Left colon (tissue), 2 donors: ENCODE measurements around the gene FKBP8. TPM values are rescaled to one million over a fixed set of nuclear protein-coding genes. Genes with fewer than 3 reads are reported as not detected.

Experiments
- ATAC-seq: fragments of 200-7000 bp; cut with Tn5 transposase; one replicate; pipeline ENCODE4 v1.9.1; 2020; ENCODE audit warnings: mild to moderate bottlenecking, moderate library complexity
- DNase-seq, 2 donors: peaks; one replicate each; pipeline ENCODE4 v3.0.0-alpha.2; 2020
- intact Hi-C, 2 donors: fragments of 100-400 bp; cut with DNase I in 1 of 2; cut with micrococcal nuclease in 1 of 2; formaldehyde crosslinking; loops; one replicate each; pipeline versions ENCODE4 v1.11.2 to v1.14.0; 2022; cut with DNase I, micrococcal nuclease
- total RNA-seq, 2 donors: library from RNA; stranded (reverse); fragmentation: NEBNext Ultra II Directional; extraction: Animal tissue kit (Norgen Biotek cat#: 25700); gene quantifications; one replicate each; pipeline ENCODE4 v1.2.1, GENCODE V29; 2021
- donor health status: DM: no; HTN: no; CAD: no.
- donor health status: DM: yes; HTN: yes; CAD: no.

FKBP8 gene
- total RNA-seq, 2 donors from 2014 or later: 174 to 197 TPM

DNA sequence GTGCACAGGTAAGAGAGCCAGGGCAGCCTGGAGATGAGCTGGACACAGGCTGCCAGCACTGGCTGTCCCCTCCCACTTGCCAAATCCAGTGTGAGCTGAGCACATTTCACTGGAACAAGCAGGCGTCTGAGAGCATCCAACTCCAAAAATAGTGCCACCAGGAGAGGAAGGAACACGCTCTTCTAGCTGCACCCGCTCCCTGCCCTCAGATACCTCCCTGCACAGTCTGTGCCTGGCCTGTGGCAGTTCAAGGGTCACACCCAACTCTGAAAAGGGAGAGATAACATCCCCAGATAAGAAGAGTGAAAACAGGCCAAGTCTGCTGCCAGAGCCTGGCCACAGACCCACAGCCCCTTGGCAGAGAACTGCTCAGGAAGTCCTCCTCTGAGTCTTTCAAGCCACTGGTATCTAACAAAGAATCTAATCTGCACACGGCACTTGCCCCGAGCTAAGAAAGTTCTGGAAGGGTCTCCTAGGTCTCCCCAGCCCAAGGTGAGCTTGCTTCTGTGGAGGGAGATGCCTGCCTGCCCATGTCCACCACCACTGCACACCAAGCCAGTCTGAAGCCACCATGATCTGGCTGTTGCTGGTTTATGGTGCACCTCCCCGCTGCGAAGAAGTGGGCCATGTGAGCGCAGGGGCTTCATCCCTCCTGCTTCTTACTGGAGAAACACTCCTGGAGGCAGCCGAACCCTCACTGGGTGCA, 36.2 kb downstream of the FKBP8 start:
- DNase-seq (peak; percentile 38 to 63), ATAC-seq (peak; percentile 36)
- intact Hi-C loops: no loop called here

DNA sequence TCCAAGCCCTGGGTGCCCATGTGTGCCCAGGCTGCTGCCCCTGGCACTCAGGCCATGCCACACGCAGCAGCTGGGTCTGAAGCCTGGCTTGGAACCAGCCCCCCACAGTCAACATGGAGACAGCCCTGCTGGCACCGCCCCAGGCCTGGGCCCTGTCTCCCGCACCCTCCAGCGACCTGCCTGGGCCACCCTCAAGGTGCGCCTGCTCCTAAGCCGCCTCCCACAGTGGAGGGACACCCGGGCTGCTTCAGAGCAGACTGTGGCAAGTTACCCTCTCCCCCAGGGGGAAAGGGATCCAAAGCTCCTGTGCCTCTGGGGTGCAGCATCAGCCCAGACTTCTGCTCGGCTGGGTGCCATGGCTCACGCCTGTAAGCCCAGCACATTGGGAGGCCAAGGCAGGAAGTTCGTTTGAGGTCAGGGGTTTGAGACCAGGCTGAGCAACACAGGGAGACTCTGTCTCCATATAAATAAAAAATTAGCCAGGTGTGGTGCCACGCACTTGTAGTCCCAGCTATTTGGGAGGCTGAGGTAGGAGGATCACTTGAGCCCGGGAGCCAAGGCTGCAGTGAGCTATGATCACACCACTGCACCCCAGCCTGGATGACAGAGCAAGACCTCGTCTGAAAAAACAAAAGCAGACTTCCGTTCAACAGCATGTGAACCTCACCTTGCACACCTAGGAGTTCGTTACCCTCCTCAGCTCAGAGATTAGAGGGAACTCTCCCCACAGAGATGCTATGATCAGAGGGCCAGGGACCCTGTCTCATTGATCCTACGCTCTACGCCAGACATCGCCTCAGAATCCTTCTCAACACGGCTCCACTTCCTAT, 37.1 kb downstream of the FKBP8 start:
- DNase-seq (no peak), ATAC-seq (no peak)
- intact Hi-C loops: no loop called here

DNA sequence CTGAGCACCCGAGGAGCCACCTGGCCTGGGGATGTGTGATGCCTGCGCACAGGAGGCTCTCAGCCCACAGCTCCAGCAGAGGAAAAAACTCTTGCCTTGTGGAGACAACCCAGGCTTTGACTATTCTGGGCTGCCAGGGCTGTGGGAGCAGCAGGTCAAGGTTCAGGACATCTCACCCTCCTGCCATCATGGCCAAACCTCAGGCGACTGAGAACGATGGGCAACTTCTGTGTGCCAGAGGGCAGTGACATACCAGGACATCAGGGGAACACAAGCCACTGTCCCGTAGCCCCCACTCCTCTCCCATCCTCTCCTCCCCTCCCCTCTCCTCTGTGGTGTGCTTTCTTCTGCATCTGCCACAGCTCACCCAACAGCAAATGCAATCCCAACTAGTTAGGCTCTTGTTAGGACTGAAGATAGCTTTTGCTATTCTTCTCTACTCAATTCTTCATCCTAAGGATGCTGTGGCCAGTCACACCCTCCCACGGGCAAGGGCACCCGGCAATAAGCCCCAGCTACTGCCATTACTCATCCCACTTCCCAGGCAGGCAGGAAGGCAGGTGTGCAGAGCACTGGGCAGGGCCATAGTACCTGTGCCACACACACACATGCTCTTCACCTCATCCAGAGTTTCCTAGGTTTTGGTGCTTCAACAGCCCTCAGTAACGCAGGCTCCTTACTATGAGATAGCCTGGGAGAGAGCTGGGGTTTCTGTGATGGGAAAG, 38.3 kb downstream of the FKBP8 start:
- ATAC-seq: peak; percentile 52
- intact Hi-C loops: no loop called here

DNA sequence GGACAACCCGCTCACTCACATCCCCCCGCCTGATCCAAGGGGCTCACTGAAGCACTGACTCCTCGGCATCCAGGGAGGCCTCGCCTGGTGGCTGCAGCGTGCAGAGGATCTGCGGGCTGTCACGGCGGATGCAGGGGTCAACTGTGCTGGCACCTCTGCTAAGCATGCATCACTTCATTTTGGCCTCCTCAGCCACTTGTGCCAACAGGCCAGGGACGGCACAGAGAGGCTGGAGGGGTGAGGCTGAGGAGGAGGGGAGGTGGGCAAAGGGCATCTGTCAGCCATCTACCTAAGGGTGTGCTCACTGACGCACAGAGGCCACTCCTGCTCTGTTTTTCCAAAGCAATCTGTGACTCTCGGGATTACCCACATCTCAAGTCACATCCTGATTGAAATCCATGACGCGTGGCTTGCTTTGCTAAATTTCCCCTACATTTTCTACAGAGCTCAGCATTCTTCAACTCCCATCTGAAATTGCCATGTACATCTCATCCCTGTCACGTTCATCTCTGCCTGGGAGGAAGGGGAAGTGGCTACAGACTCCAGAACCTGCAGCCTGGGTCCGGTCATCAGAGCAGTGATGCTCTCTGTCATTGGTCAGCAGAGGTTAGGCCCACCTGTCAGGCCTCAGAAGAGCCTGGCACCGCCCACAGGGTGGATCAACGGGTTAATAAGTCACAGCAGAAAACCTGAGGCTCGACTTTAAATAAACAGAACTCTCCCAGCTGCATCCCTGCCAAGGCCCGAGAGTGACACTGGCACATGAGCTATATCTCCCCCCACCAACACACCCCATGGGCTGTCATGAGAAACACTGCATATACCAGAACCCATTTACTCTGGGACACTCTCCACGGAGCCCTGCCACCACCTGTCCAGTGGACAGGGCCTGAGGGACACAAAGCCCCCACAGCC, 39.1 kb downstream of the FKBP8 start:
- DNase-seq: peak; percentile 83 to 87
- peak; percentile 72 for ATAC-seq
- intact Hi-C loops: no loop called here

More for the DNA sequence above, 38.3 kb downstream of the FKBP8 start:
- peak in 1 of 2 donors; percentile 60 for DNase-seq

DNA sequence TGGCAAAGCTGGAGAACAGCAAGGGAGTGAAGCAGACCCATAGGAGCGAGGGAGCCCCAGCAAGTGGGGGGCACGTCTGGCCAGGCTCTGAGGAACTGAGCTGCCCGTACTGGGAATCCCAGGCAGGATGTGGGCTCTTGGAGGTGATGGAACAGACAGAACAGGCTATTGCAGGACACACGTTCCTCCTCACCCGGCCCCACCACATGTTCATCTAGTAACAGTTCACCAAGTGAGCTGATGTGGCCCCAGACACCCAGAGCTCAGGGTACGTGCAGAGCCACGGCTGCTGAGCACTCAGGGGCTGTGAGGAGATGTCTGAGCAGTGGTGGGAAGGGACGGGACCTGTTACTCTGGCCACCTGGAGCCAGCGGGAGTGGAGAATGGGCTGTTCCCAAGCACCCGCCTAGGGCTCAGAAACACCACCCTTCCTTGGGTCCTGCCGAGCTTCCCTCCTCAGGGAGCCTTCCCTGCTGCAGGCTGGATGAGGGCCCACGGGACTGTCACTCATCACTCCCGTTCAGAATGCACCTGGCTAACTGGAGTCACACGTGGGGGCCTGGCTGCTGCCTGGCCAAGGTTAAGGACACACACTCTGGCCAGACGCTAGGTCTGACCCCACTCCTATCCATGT, 39.9 kb downstream of the FKBP8 start:
- intact Hi-C loops: no loop called here
- ATAC-seq (no peak), DNase-seq (no peak)

DNA sequence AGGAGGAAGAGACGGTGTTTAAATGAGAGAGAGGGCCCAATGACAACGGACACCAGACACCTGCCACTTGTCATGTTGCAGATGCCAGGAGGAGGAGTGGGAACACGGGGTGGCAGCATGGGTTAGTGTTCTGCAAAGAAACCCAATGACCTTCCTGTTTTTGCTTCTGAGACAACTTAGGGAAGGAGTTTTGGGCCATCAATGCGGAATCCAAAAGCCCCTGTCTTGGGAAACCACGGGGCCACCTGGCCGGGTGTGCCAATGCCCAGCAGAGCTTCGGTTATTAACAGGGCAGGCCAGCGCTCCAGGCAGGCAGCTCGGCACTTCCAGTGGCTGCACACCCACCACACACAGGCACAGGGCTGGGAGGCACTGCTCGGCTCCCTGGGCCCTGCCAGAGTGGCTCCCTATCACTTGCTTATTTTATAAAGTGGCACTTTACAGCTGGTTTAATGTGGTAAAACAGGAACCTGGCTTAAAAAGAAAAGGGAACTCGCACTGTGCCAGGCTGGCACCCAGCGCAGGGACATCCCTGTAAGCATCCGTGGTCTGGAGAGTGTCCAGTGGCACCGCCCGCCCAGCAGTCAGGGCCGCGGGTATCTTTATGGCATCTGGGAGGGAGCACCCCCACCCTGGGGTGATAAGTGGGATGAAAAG, 40.6 kb downstream of the FKBP8 start:
- intact Hi-C loops: no loop called here
- DNase-seq (no peak), ATAC-seq (no peak)

DNA sequence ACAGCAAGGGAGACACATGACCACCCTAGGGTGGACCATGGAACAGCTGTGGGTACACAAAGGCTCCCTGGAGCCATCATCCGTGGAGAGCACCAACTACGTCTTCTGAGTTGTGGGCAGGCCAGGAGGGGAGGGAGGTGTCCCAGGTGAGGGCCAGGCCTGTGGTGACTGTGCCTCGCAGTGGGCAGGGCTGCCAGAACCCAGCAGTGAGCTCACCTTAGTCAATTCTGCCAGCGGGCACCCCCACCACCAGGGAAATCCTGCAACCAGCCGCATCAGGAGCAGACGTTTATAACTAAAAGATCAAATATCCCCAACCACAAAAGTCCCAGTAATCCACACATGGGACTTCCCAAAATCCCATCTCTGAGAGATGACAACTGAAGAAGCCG, 41.1 kb downstream of the FKBP8 start:
- intact Hi-C loops: no loop called here
- ATAC-seq: no peak
- DNase-seq: no peak

DNA sequence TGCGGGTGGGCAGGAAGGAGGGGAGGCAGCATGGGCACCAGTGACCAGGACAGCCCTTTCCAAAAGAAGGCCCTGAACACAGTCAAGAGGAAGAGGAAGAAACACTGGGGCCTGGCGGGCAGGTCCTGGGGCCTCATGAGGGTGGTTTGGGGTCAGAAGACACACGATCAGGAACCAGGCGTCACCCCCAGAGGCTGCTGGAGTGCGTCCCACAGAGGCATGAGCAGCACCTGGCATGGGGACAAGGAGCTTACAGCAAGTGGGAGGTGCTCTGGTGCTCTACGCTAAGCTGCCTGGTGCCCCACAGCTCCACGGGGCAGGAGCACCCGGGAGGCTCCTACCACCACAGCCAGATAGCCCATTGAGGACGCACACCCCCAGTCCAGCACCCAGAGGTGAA, 41.5 kb downstream of the FKBP8 start:
- ATAC-seq (no peak), DNase-seq (peak in 1 of 2 donors; percentile 52)
- intact Hi-C loops: no loop called here

DNA sequence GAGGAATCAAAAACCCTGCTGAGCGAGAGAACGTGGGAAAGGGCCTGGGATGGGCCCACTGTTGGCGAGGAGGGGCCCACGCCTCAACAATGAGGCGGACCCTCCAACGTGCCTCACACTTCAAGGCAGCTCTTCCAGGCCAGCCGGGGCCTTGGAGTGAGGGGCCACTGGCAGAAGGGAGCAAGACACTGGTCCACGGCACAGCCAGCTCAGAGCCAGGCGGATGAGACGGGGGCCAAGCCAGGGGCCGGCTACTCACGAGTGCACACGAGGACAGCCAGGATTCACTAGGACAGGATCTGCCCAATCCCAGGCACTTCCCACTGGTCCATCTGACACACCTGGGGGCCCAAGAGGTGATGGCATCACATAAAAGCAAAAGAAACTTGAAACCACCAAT, 42.0 kb downstream of the FKBP8 start:
- intact Hi-C loops: no loop called here
- ATAC-seq (no peak), DNase-seq (no peak)

DNA sequence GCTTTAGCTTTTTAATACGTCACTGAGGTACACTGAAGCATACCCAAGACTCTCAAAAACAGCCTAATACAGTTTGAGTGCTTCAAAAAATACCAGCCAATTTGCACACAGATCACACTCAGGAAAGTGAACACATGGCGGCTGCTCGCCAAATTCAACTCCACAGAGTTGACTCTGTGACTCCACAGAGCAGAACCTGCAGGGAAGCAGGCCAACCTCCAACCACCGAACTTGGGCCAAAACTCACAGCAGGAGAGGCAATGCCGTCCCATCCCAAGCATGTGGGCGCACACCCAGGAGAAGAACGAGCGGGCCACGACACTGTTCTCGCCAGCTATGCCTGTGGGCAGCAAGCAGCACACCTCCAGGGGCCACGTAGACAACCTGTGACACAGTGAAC, 42.6 kb downstream of the FKBP8 start:
- DNase-seq (no peak), ATAC-seq (no peak)
- intact Hi-C loops: no loop called here

DNA sequence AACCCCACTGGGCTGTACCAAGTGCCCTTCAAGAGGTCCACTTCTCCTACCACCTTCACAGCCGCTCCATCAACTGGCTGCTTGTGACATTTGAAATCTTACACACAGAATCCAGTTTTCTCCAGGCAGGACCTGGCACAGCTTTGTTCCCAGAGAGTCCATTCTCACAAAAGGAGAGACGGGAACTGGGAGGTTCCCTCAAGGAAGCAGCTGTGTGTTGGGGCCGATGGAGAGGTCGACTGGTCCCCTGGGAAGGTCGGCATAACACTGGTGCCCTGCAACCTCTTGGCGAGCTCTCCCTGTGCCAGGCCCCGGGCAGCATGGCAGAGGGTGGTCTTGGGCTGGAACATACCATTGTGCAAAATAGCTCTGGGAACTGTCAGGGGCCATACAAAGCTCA, 43.0 kb downstream of the FKBP8 start:
- no peak for DNase-seq
- ATAC-seq: no peak
- intact Hi-C loops: no loop called here

DNA sequence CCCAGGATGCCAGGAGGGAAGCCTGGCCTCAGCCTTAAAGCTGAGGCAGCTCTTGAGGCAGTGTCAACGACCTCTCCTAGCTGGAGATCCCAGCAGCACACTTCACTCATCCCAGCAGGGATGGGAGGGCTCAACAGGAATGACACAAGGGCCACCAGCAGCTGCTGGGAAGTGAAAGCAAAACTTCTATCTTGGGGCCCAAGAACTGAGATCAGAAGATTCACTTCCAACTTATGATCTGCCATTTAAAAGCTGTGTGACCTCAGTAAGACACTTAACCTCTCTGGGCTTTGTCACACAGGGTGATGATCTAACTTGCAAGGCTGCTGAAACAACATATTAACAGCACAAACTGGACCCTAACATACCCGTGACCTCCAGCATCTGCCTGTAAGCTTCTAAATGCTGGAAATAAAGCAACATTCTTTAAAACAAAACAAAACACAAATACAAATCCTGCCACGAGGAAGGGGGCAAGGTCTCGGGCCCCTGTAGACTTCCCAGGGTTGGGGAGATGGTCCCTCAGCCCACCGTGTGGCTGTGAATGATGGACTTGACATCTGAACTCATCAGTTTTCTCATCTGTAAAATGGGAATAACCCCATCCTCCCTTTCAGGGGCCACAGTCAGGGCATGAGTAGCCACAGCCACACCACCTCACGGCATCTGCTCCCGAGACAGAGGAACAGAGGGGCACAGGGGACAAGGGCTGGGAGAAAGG, 44.2 kb downstream of the FKBP8 start:
- ATAC-seq (no peak), DNase-seq (no peak)
- intact Hi-C loops: no loop called here

DNA sequence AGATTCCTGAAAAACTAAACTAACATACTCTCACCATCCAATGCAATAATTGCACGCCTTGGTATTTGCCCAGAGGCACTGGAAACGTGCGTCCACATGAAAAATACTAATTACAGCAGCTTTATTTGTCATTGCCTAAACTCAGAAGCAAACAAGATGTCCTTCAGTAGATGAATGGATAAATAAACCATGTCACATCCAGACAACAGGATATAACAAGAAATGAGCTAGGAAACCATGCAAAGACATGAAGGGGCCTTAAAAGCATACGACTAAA, 46.5 kb downstream of the FKBP8 start:
- intact Hi-C loops: no loop called here
- DNase-seq (no peak), ATAC-seq (no peak)

DNA sequence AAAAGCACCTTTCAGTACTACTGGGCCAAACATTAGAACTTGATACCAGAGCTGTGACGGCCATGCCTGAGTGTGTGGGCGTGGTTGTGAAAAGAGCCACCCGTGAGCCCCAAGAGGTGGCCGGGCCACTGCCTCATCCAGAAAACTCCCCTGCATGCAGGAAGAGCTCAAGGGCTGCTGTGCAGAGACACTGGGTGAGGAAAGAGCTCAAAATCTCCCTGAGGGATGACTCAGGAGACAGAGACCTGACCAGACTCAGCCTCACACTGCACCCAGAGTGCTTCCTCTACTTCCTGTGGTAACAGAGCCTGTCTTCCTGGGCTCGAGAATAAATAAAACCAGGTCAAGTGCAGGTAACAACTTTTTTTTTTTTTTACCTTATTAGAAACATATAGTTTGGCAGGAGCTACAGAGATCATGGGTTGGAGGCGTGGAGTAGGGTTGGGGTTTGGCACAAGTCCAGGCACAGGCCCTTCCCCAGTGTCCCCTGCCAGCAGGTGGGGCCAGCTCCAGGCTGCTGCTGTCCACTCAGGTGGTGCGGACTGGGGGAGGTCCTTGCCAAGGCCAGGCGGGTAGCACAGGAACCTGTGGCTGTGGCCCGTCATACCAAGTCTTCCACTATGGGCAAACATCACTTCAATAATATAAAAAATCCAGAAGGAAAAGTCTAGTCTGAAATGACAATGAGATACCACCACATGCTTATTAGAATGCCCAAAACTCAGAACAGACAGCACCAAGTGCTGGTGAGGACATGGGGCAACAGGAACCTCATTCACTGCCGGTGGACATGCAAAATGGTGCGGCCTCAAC, 47.0 kb downstream of the FKBP8 start:
- DNase-seq (peak; percentile 70 to 75), ATAC-seq (peak; percentile 84)
- intact Hi-C loops: no loop called here

DNA sequence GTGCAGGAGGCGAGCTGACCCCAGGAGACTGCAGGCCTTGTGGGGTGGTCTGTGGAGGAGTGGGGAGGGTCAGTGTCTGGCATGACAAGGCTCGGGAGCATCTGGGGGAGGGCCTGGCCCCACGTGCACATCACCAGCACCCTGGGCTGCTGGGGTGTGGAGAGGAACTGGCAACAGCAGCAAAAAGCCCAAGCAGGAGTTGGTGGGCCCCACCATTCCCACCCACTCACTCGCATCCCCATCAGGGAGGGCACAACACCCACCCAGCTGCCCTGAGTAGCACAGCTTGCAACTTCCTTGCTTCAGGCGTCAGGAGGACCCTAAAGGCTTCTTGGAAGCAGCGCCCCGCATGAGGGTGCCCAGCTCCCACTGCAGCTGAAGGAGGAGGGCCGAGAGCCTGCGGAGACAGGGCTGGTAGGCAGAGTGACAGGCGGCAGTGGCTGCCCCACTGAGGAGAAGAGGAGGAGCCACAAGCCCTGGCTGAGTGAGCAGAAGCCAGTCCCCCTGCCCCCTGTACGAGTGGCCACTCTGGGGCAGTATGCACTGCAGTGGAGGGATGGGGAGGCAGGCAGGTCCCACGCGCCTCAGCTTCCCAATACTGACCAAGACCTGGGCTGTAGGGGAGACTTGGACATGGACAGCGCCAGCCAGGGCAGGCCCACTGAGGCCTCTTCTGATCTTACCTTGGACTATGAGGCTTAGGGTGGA, 48.0 kb downstream of the FKBP8 start:
- intact Hi-C loops: no loop called here
- ATAC-seq (no peak), DNase-seq (no peak)

DNA sequence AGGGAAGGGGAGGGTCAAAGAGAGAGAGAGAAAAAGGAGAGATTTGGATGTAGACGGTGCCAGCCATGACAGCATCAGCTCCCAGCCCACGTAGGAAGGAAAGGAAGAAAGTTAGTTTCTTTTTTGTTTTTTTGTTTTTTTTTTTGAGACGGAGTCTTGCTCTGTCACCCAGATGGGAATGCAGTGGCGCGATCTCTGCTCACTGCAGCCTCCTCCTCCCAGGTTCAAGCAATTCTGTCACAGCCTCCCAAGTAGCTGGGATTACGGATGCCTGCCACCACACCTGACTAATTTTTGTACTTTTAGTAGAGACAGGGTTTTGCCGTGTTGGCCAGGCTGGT, 49.1 kb downstream of the FKBP8 start:
- DNase-seq: no peak
- intact Hi-C loops: no loop called here
- ATAC-seq: no peak
